ENCODE data around the gene SYMPK.

- TF ChIP-seq, protein P1, sequence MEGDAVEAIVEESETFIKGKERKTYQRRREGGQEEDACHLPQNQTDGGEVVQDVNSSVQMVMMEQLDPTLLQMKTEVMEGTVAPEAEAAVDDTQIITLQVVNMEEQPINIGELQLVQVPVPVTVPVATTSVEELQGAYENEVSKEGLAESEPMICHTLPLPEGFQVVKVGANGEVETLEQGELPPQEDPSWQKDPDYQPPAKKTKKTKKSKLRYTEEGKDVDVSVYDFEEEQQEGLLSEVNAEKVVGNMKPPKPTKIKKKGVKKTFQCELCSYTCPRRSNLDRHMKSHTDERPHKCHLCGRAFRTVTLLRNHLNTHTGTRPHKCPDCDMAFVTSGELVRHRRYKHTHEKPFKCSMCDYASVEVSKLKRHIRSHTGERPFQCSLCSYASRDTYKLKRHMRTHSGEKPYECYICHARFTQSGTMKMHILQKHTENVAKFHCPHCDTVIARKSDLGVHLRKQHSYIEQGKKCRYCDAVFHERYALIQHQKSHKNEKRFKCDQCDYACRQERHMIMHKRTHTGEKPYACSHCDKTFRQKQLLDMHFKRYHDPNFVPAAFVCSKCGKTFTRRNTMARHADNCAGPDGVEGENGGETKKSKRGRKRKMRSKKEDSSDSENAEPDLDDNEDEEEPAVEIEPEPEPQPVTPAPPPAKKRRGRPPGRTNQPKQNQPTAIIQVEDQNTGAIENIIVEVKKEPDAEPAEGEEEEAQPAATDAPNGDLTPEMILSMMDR (conservative IDR thresholded peaks at IDR 0.05; ENCODE audit: low read length): peak; percentile 99
- no peak for TF ChIP-seq EZH2phosphoT487 (IDR thresholded peaks at IDR 0.05; ENCODE audit: borderline replicate concordance, low read depth, low read length)
These were observed 20.0 kb upstream of the SYMPK start for GRCh38 chr19:45882652-45883585.

Data from OCI-LY7 (cell line).